Nephron progenitor cell (in vitro differentiated cells): ENCODE data around the gene GCDH.

Experiments used
- DNase-seq: peaks from one replicate; pipeline ENCODE4 v3.0.0; 2021
- H3K27ac Mint-ChIP-seq: 2 replicates; pipeline ENCODE4 v1.8.0; 2021; ENCODE audit warnings: mild to moderate bottlenecking, moderate library complexity, mixed read lengths
- H3K27me3 Mint-ChIP-seq: 2 replicates; pipeline ENCODE4 v1.8.0; 2021; ENCODE audit warnings: mild to moderate bottlenecking, low read depth, mixed read lengths; ENCODE audit not compliant: poor library complexity
- H3K36me3 Mint-ChIP-seq: 2 replicates; pipeline ENCODE4 v1.8.0; 2021; ENCODE audit warnings: low read depth, mixed read lengths
- H3K4me1 Mint-ChIP-seq: 2 replicates; pipeline ENCODE4 v1.8.0; 2021; ENCODE audit warnings: mixed read lengths
- H3K4me3 Mint-ChIP-seq: 2 replicates; pipeline ENCODE4 v1.8.0; 2021; ENCODE audit warnings: mild to moderate bottlenecking, moderate library complexity, mixed read lengths
- H3K9me3 Mint-ChIP-seq: 2 replicates; pipeline ENCODE4 v1.8.0; 2021; ENCODE audit warnings: mild to moderate bottlenecking, moderate library complexity, mixed read lengths
- CTCF ChIP-seq: fragments of 200-600 bp; sonication (generic); IDR thresholded peaks from 2 replicates; pipeline ENCODE4 v1.5.0; 2021; ENCODE audit warnings: antibody characterized with exemption

Gene GCDH

GRCh38 chr19:12872255-12872654 is 18.7 kb upstream of the GCDH start:
- Mint-ChIP-seq H3K9me3 (peaks cover 13% of the 10 kb centered on the region), H3K36me3 (peaks cover 40% of the 10 kb centered on the region), H3K4me3 (no peak overlapping the region), H3K27ac (no peak overlapping the region), H3K4me1 (peaks cover under 1% of the 10 kb centered on the region), H3K27me3 (peaks cover 15% of the 10 kb centered on the region)
- no peak for DNase-seq
- no peak for TF ChIP-seq CTCF

GRCh38 chr19:12872941-12873890 is 17.7 kb upstream of the GCDH start:
- H3K27ac Mint-ChIP-seq, result peak overlapping the region; percentile 21
- H3K36me3 Mint-ChIP-seq, result peaks cover 41% of the 10 kb centered on the region
- TF ChIP-seq CTCF, result no peak
- H3K9me3 Mint-ChIP-seq, result peaks cover 13% of the 10 kb centered on the region
- no peak overlapping the region for H3K4me3 Mint-ChIP-seq
- peaks cover 13% of the 10 kb centered on the region for H3K27me3 Mint-ChIP-seq
- no peaks in the 10 kb centered on the region for H3K4me1 Mint-ChIP-seq
- peak; percentile 41 for DNase-seq

DNA sequence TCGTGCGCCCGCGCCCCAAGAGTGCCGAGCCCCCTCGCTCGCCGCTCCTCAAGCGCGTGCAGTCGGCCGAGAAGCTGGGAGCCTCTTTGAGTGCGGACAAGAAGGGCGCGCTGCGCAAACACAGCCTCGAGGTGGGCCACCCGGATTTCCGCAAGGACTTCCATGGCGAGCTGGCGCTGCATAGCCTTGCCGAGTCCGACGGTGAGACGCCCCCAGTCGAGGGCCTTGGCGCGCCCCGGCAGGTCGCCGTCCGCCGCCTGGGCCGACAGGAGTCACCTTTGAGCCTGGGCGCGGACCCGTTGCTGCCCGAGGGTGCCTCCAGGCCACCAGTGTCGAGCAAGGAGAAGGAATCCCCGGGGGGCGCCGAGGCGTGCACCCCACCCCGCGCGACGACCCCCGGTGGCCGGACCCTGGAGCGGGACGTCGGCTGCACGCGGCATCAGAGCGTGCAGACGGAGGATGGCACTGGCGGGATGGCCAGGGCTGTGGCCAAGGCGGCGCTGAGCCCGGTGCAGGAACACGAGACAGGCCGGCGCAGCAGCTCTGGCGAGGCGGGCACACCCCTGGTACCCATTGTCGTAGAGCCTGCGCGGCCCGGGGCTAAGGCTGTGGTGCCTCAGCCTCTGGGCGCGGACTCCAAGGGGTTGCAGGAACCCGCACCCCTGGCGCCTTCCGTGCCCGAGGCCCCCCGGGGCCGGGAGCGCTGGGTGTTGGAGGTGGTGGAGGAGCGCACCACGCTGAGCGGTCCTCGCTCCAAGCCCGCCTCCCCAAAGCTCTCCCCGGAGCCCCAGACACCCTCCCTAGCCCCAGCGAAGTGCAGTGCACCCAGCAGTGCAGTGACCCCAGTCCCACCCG is 16.8 kb upstream of the GCDH start:
- Mint-ChIP-seq H3K4me1 (no peaks in the 10 kb centered on the region), H3K27me3 (peaks cover 11% of the 10 kb centered on the region), H3K9me3 (peaks cover 13% of the 10 kb centered on the region), H3K4me3 (no peak overlapping the region), H3K27ac (no peak overlapping the region), H3K36me3 (peaks cover 41% of the 10 kb centered on the region)
- DNase-seq, result no peak
- no peak for TF ChIP-seq CTCF

DNA sequence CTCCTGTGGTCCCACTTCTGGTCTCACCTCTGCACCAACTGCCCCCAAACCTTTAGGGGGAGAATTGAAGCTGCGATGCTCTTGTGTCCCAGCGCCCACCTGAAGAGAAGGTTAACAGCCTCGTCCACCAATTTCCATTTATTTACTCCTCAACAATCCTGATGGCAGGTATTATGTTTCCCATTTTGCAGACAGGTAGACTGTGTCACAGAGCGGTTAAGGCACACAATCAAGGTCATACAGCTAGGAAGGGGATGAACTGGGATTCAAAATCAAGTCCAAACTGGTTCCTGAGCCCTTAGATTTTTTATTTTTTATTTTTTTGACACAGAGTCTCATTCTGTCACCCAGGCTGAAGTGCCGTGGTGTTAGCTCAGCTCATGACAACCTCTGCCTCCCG is 15.9 kb upstream of the GCDH start:
- DNase-seq, result no peak
- no peak for TF ChIP-seq CTCF
- H3K27ac Mint-ChIP-seq, result no peak overlapping the region
- H3K4me3 Mint-ChIP-seq, result no peak overlapping the region
- peaks cover 40% of the 10 kb centered on the region for H3K36me3 Mint-ChIP-seq
- peaks cover under 1% of the 10 kb centered on the region for H3K4me1 Mint-ChIP-seq
- peaks cover 13% of the 10 kb centered on the region for H3K9me3 Mint-ChIP-seq
- peaks cover 19% of the 10 kb centered on the region for H3K27me3 Mint-ChIP-seq

- Mint-ChIP-seq H3K9me3 (peaks cover 24% of the 10 kb centered on the region), H3K27ac (no peak overlapping the region), H3K4me3 (peak overlapping the region; percentile 88), H3K36me3 (peaks cover 5% of the 10 kb centered on the region), H3K4me1 (peaks cover 10% of the 10 kb centered on the region), H3K27me3 (peaks cover 48% of the 10 kb centered on the region)
- TF ChIP-seq CTCF, result no peak
- DNase-seq, result peak; percentile 63
Observed at GRCh38 chr19:12880551-12881171, 10.3 kb upstream of the GCDH start.
